Measurements from ENCODE around the gene CHTF8.

CHTF8 gene

DNA sequence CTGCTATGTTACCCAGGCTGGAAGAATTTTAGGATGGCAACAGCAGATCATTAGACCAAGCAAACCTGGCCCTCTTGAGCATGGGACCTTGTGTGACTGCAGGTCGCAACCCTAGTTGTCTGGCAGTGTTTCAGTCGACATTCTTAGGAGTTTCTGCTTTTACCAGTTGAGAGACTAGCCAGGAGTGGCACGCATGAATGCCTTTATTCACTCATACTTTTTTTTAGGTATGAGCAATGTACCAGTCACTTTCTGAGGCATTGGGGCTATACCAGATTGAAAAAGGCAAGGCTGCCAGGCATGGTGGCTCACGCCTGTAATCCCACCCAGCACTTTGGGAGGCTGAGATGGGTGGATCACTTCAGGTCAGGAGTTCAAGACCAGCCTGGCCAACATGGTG is 55.1 kb downstream of the CHTF8 start:
- no peak for TF ChIP-seq POLR2A (IDR thresholded peaks at IDR 0.05; ENCODE audit: low read depth, low read length)
- DNase-seq (ENCODE audit: insufficient read length, low spot score) (no peak), FAIRE-seq (no peak)

- FAIRE-seq (no peak), DNase-seq (ENCODE audit: insufficient read length, low spot score) (no peak)
- no peak for TF ChIP-seq POLR2AphosphoS5 (IDR thresholded peaks at IDR 0.05; ENCODE audit: low read depth, low read length)
- no peak for TF ChIP-seq SPI1 (IDR thresholded peaks at IDR 0.05; ENCODE audit: low read depth, low read length)
- TF ChIP-seq PAX5 (IDR thresholded peaks at IDR 0.05; ENCODE audit: insufficient read depth, low read length, severe bottlenecking): no peak
- TF ChIP-seq TAF1 (IDR thresholded peaks at IDR 0.05; ENCODE audit: low read depth, low read length): no peak
- no peak for TF ChIP-seq POLR2A (IDR thresholded peaks at IDR 0.05; ENCODE audit: low read depth, low read length)
- TF ChIP-seq POU2F2 (IDR thresholded peaks at IDR 0.05; ENCODE audit: low read depth, low read length): no peak
These were observed 59.1 kb downstream of the CHTF8 start for GRCh38 chr16:69073181-69073702.

GRCh38 chr16:69072640-69072974 is 59.8 kb downstream of the CHTF8 start:
- no peak for FAIRE-seq

DNA sequence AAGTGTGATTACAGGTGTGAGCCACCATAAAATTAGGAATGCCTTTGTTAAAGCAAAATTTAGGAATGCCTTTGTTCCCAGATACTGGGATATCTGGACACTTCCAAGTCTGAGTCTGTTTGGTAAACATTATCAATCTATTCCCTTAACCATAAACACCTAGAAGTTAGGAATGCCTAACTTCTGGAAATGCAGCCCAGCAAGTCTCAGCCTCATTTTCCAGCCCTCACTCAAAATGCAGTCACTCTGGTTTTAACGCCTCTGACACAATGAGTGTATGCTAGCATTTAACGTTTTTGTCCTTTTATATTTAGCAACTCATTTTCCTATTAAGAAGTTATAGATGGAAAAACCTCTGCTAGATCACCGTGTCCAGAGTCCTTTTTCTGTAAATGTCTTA is 61.4 kb downstream of the CHTF8 start:
- no peak for FAIRE-seq
- DNase-seq (ENCODE audit: insufficient read length, low spot score): no peak
- TF ChIP-seq POLR2A (IDR thresholded peaks at IDR 0.05; ENCODE audit: low read depth, low read length): no peak
- TF ChIP-seq TAF1 (IDR thresholded peaks at IDR 0.05; ENCODE audit: low read depth, low read length): no peak
- no peak for TF ChIP-seq POLR2AphosphoS5 (IDR thresholded peaks at IDR 0.05; ENCODE audit: low read depth, low read length)
- TF ChIP-seq POU2F2 (IDR thresholded peaks at IDR 0.05; ENCODE audit: low read depth, low read length): no peak
- no peak for TF ChIP-seq SPI1 (IDR thresholded peaks at IDR 0.05; ENCODE audit: low read depth, low read length)

More at GRCh38 chr16:69072640-69072974, 59.8 kb downstream of the CHTF8 start:
- DNase-seq (ENCODE audit: insufficient read length, low spot score): no peak
- TF ChIP-seq POLR2AphosphoS5 (IDR thresholded peaks at IDR 0.05; ENCODE audit: low read depth, low read length) (no peak), PAX5 (IDR thresholded peaks at IDR 0.05; ENCODE audit: insufficient read depth, low read length, severe bottlenecking) (no peak), TAF1 (IDR thresholded peaks at IDR 0.05; ENCODE audit: low read depth, low read length) (no peak), POLR2A (IDR thresholded peaks at IDR 0.05; ENCODE audit: low read depth, low read length) (no peak), SPI1 (IDR thresholded peaks at IDR 0.05; ENCODE audit: low read depth, low read length) (no peak), POU2F2 (IDR thresholded peaks at IDR 0.05; ENCODE audit: low read depth, low read length) (no peak)

DNA sequence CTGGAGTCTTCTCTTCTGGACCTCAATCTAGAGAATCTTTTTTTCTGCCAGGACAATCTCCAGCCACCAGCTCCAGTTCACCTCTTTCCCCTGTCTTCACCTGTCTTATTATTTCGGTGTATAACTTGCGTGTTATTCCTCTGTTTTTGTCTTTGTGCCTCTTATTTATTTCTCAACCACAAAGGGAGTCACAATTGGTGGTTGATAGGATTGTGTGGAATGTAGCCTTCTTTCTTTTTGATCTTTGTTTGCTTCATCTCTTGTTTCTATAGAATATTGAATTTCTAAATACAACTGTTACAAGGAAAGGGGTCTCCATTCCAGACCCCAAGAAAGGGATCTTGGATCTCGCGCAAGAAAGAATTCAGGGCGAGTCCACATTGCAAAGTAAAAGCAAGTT is 62.9 kb downstream of the CHTF8 start:
- DNase-seq (ENCODE audit: insufficient read length, low spot score): no peak
- TF ChIP-seq SPI1 (IDR thresholded peaks at IDR 0.05; ENCODE audit: low read depth, low read length): no peak
- TF ChIP-seq POLR2A (IDR thresholded peaks at IDR 0.05; ENCODE audit: low read depth, low read length): no peak
- TF ChIP-seq POU2F2 (IDR thresholded peaks at IDR 0.05; ENCODE audit: low read depth, low read length): no peak
- no peak for TF ChIP-seq POLR2AphosphoS5 (IDR thresholded peaks at IDR 0.05; ENCODE audit: low read depth, low read length)
- TF ChIP-seq PAX5 (IDR thresholded peaks at IDR 0.05; ENCODE audit: insufficient read depth, low read length, severe bottlenecking): no peak
- no peak for TF ChIP-seq TAF1 (IDR thresholded peaks at IDR 0.05; ENCODE audit: low read depth, low read length)
- no peak for FAIRE-seq
